Metanephros (tissue), 1 donor: Measurements from ENCODE around the gene C1orf232. TPM values are rescaled to one million over a fixed set of nuclear protein-coding genes. Genes with fewer than 3 reads are reported as not detected.

Experiments
- total RNA-seq: library from RNA; depleted of rRNA; stranded (reverse); fragments of >200 nt; gene quantifications from one replicate; pipeline ENCODE4 v1.2.3, GENCODE V29; 2014

C1orf232 gene
- not detected for total RNA-seq

GRCh38 chr1:26168410-26169197 lies at the start of gene C1orf232:
TSS of gene C1orf232 (minus strand) at chr1:26168963. CDS start at chr1:26168499, 464 bp downstream.

GRCh38 chr1:26190373-26190987 lies 21.7 kb upstream of the C1orf232 start, which contains the start of gene CATSPER4:
TSS of gene CATSPER4 (plus strand) at chr1:26190602. CDS start at chr1:26190628, 26 bp downstream.

DNA sequence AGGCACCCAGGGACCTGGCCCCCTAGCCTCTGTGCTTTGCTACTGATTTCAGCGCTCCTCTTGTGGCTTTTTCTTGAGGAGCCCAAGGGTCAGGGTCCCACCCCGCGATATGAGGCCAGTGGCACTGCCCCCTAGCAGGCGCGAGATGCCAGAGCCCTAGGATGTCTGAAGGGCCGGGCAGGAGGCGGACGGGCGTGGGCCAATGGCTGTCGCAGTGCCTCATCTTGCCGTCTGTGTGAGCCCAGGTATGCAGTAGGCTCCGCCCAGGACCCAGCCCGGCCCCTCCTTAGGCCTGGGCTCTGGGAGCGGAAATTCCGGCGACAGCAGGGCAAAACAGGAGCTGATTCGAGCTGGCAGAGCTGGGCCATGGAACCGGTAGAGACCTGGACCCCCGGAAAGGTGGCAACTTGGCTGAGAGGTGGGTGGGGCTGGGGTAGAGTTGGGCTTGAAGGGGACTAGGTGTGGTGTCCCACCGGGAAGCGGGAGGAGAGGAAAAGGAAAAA lies 8.5 kb upstream of the C1orf232 start, which contains the start of gene CNKSR1:
Gene CNKSR1, plus strand, starts transcription at position 310 of the 503 bp plus-strand sequence. Its CDS starts 57 bp downstream, at position 367.

DNA sequence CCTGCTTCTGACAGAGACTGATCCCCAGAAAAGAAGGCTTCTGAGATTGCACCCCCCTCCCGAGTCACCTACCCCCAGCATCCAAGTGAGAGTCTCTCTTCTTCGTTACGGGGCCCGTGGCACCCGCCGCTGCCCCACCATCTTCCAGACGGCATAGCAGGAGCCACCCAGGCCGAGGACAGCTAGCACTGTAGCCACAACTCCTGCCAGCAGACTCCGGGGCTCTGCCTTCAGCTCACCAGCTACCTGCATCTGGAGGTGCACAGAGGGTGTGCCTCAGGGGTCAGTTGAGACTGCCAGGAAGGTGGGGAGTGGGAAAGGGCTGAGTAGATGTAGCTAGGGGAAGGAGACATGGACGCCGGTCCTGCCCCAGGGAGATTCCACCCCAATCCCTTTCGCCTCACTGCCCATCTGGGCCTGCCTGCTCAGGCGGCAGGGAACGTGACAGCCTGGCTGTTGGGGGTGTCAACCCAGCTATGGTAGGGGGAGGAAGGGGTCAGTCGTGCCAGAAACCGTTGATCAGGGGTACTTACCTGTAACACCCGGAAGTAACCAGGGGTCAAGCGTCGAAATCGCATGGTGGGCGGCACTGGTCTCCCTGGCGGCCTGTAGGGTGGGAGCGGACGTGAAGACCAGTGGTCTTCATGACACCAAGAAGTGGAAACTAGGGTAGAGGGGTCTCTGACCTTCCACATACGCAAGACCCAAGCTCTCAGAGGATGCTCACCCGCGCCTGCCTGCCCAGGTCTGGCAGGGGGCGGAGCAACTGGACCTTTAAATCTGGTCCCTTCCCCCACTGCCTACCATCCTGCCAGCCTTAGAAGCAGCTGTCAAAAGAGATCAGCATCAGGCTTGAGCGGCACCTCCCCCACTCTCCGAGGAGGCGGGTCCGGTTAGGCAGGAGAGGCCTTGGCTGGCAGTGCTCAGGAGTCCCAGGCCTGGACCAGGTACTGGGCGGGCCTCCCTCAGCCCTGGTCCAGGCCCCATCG lies 2.6 kb upstream of the C1orf232 start, which contains the start of gene ZNF593OS:
Gene ZNF593OS, minus strand, starts transcription at position 749 of the 989 bp plus-strand sequence. Its CDS starts 171 bp downstream, at position 578.

GRCh38 chr1:26169669-26170471 lies 1.1 kb upstream of the C1orf232 start, which contains the start of gene ZNF593:
TSS of gene ZNF593 (plus strand) at chr1:26169908. CDS start at chr1:26169984, 76 bp downstream.

DNA sequence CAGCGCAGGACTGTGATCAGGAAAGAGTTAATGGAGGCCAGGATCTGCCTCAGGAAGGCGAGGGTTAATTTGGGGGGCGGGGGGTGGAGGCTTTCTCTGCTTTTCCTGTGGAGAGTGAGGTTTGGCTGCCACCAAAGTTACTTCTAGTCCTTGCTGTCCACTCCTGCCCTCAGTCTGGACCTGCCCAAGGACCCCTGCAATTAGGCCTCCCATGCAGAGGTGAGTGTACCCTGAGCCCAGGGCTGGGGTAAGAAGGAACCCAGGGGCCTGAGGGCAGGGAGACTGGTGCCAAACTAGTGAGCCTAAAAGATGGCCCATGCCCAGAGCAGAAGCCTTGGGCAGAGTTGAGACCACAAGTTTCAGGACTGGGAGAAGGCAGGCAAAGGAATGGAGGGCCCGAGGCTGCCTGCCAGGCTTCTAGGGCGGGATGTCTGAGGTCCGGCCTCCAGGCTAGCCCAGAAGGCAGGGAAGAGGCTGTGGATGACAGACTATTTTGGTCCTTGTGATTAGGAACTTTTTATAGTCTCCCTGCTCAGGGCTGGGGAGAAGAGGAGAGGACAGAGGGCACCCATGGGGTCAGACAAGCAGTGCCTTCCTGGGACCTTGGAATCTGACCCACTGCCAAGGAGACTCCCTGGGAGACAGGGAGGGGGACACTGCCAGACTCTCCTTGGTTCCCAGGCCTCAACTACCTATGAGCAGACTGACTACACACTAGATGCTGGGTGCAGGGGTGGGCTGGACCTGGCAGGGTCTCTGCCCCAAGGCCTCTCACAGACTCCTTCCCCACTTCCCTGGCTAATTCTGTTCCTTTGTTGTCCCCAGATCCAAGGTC lies 9.6 kb downstream of the C1orf232 start, which contains the start of gene FAM110D:
Gene FAM110D, plus strand, starts transcription at position 172 of the 835 bp plus-strand sequence. CDS start 2,213 bp downstream, outside the sequence.

Other genes starting within 250 kb of the C1orf232 start
- 22.0 TPM for gene PAFAH2, start 170.9 kb downstream of the C1orf232 start, total RNA-seq
- 2.1 TPM for gene EXTL1, start 147.2 kb downstream of the C1orf232 start, total RNA-seq
- gene SLC30A2, start 122.8 kb downstream of the C1orf232 start, total RNA-seq = 4.7 TPM
- 9.4 TPM for gene TRIM63, start 101.3 kb downstream of the C1orf232 start, total RNA-seq
- gene PDIK1L, start 57.1 kb downstream of the C1orf232 start, total RNA-seq = 10.5 TPM
- 1.5 TPM for gene FAM110D, start 9.9 kb downstream of the C1orf232 start, total RNA-seq
- gene ZNF593, start 945 bp upstream of the C1orf232 start, total RNA-seq = 25.9 TPM
- gene ZNF593OS, start 2.9 kb upstream of the C1orf232 start, total RNA-seq = not detected
- gene CNKSR1, start 8.5 kb upstream of the C1orf232 start, total RNA-seq = 7.6 TPM
- not detected for gene CATSPER4, start 21.6 kb upstream of the C1orf232 start, total RNA-seq
- 17.0 TPM for gene CEP85, start 65.2 kb upstream of the C1orf232 start, total RNA-seq
- 20.8 TPM for gene SH3BGRL3, start 111.1 kb upstream of the C1orf232 start, total RNA-seq
- gene UBXN11, start 137.7 kb upstream of the C1orf232 start, total RNA-seq = 19.4 TPM
- gene CD52, start 149.0 kb upstream of the C1orf232 start, total RNA-seq = 7.6 TPM
- gene CRYBG2, start 185.2 kb upstream of the C1orf232 start, total RNA-seq = 0.29 TPM
- not detected for gene ZNF683, start 203.8 kb upstream of the C1orf232 start, total RNA-seq
- gene LIN28A, start 241.9 kb upstream of the C1orf232 start, total RNA-seq = not detected